SH-SY5Y (cell line): ENCODE data around the gene PREX1.

ENCODE experiments used
- GATA2 ChIP-seq: IDR thresholded peaks from 2 replicates; pipeline ENCODE4 v1.6.1; 2011; ENCODE audit warnings: mild to moderate bottlenecking, low read depth, low read length
- GATA3 ChIP-seq: IDR thresholded peaks from 2 replicates; pipeline ENCODE4 v1.6.1; 2011; ENCODE audit warnings: low read depth, mild to moderate bottlenecking, low read length, moderate library complexity

Gene PREX1

GRCh38 chr20:48758206-48758820 is 69.5 kb downstream of the PREX1 start:
- TF ChIP-seq GATA3 (no peak), GATA2 (no peak)

GRCh38 chr20:48754292-48754691 is 73.5 kb downstream of the PREX1 start:
- TF ChIP-seq GATA3 (no peak), GATA2 (no peak)

GRCh38 chr20:48752963-48753362 is 74.8 kb downstream of the PREX1 start:
- TF ChIP-seq GATA3 (no peak), GATA2 (no peak)

- no peak for TF ChIP-seq GATA3
- no peak for TF ChIP-seq GATA2
Measured at GRCh38 chr20:48751871-48752270, 75.9 kb downstream of the PREX1 start.

GRCh38 chr20:48750941-48751635 is 76.7 kb downstream of the PREX1 start:
- TF ChIP-seq GATA3, result no peak
- TF ChIP-seq GATA2, result no peak

- TF ChIP-seq GATA2, result no peak
- no peak for TF ChIP-seq GATA3
Measured at GRCh38 chr20:48750376-48750775, 77.4 kb downstream of the PREX1 start.

GRCh38 chr20:48749437-48749836 is 78.4 kb downstream of the PREX1 start:
- TF ChIP-seq GATA3 (no peak), GATA2 (no peak)

GRCh38 chr20:48748556-48748955 is 79.2 kb downstream of the PREX1 start:
- TF ChIP-seq GATA3 (no peak), GATA2 (no peak)

- TF ChIP-seq GATA3 (no peak), GATA2 (no peak)
Measured at GRCh38 chr20:48747840-48748414, 79.9 kb downstream of the PREX1 start.

- TF ChIP-seq GATA3 (no peak), GATA2 (no peak)
Measured at GRCh38 chr20:48745330-48745729, 82.5 kb downstream of the PREX1 start.

GRCh38 chr20:48744515-48744914 is 83.3 kb downstream of the PREX1 start:
- no peak for TF ChIP-seq GATA3
- no peak for TF ChIP-seq GATA2

GRCh38 chr20:48743807-48744206 is 84.0 kb downstream of the PREX1 start:
- TF ChIP-seq GATA3 (no peak), GATA2 (no peak)

GRCh38 chr20:48742912-48743680 is 84.7 kb downstream of the PREX1 start:
- TF ChIP-seq GATA3 (no peak), GATA2 (no peak)

- TF ChIP-seq GATA3 (no peak), GATA2 (no peak)
Measured at GRCh38 chr20:48742233-48742632, 85.6 kb downstream of the PREX1 start.
